Hair follicle dermal papilla cell (primary cell): Measurements from ENCODE around the gene PRPS1L1. TPM values are rescaled to one million over a fixed set of nuclear protein-coding genes. Genes with fewer than 3 reads are reported as not detected.

Experiments
- total RNA-seq: library from RNA; depleted of rRNA; stranded (reverse); fragments of >200 nt; gene quantifications from 2 replicates; pipeline ENCODE4 v1.2.3, GENCODE V29; 2012

Gene PRPS1L1
- not detected in 2 replicates for total RNA-seq

DNA sequence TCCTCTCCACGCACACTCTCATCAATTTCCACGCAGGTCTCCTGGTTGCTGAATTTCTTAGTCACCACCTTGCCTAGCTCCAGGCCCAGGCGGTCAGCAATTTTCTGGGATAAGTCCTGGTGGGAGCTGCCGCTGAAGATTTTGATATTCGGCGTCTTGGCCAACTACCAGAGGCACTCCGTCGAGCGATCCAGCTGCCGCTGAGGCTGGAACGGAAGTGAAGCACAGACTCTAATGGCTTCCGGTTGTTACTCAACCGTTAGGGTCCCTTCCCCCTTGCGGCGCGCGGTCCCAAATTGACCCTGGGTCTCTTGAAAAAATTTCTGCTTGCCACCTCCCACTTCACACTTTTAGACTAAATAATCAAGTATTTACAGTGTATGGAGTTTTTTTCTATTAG is at the start of gene PRPS1L1:
TSS of gene PRPS1L1 (minus strand) at position 219 of the 400 bp plus-strand sequence.

Other genes starting within 250 kb of the PRPS1L1 start
- 40.9 and 49.8 TPM in 2 replicates for gene SNX13, start 87.4 kb downstream of the PRPS1L1 start, total RNA-seq